Upper lobe of left lung (tissue), 4 donors: ENCODE data around the gene KCNMA1.

Experiments
- CTCF ChIP-seq, 6 experiments: fragments of 450-650 bp in 4 of 6; fragments of 200-600 bp in 2 of 6; sonication (generic) in 2 of 6; IDR thresholded peaks; one replicate each; pipeline ENCODE4 v1.5.1; 2016 to 2019; ENCODE audit warnings: antibody characterized with exemption in 6 of 6
- POLR2A ChIP-seq, 4 donors: fragments of 450-650 bp; IDR thresholded peaks; one replicate each; pipeline ENCODE4 v1.5.1; 2016 to 2017; ENCODE audit warnings: antibody characterized with exemption in 4 of 4, mild to moderate bottlenecking in 2 of 4
- POLR2AphosphoS5 ChIP-seq, 2 donors: sonication (generic); formaldehyde crosslinking; IDR thresholded peaks; one replicate each; pipeline ENCODE4 v1.5.1; 2017; ENCODE audit warnings: antibody characterized with exemption in 2 of 2

GRCh38 chr10:77080361-77081027 is 557.1 kb downstream of the KCNMA1 start:
- TF ChIP-seq CTCF (IDR thresholded peaks at IDR 0.05) (no peak), POLR2AphosphoS5 (IDR thresholded peaks at IDR 0.05) (no peak), POLR2A (IDR thresholded peaks at IDR 0.05) (no peak)
